Epithelial cell of proximal tubule (primary cell): ENCODE results near the gene FASN. TPM values are rescaled to one million over a fixed set of nuclear protein-coding genes. Genes with fewer than 3 reads are reported as not detected.

Experiments used
- DNase-seq: peaks from one replicate; pipeline ENCODE4 v3.0.0-alpha.2; 2011; ENCODE audit warnings: low read depth
- H3K4me3 ChIP-seq: 2 replicates; pipeline ENCODE4 v1.5.1; 2011; ENCODE audit warnings: low read depth, mild to moderate bottlenecking, low read length
- CTCF ChIP-seq: conservative IDR thresholded peaks from 2 replicates; pipeline ENCODE4 v1.5.1; 2012; ENCODE audit warnings: low read depth, mild to moderate bottlenecking, low read length
- total RNA-seq: library from RNA; depleted of rRNA; stranded (reverse); fragments of >200 nt; gene quantifications from 2 replicates; pipeline ENCODE4 v1.2.3, GENCODE V29; 2015

The FASN gene
- total RNA-seq, 1 donor from 2014 or later, result 94.7 TPM

DNA sequence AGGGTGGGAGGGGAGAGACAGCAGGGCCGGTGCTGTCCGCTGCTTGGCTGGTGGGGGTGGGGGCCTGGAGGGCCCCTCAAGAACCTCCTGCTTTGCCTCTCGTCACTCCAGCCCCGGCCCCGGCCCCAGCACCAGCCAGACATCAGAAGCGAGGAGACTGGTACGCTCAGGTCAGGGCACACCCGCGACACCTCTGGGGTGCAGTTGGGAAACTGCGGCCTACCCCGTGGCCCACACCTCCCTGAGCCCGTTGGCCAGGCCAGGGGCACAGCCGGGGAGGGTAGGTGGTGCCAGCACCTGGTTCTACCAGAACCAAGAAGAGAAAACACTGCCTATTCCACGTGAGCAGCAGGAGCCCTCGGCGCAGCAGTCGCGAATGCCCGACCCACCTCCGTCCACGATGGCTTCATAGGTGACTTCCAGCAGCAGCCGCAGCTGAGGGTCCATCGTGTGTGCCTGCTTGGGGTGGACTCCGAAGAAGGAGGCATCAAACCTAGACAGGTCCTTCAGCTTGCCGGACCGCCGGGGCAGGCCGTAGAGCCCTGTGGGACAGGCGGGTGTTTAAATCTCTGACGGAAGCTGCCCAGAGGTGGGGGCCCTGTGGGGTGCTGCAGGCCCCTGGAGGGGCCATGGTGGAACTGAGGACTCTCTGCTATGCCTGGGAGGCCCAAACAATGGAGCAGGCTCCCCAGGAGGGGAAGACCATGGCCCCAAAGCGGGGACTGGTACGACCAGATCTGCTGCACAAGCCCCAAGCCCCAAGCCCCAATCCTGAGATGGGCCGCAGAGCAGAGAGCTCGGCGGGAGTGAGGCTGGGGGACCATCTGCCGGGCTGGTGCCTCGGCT, 2.9 kb downstream of the FASN start:
- no peak overlapping the region for H3K4me3 ChIP-seq
- TF ChIP-seq CTCF, result no peak
- no peak for DNase-seq

DNA sequence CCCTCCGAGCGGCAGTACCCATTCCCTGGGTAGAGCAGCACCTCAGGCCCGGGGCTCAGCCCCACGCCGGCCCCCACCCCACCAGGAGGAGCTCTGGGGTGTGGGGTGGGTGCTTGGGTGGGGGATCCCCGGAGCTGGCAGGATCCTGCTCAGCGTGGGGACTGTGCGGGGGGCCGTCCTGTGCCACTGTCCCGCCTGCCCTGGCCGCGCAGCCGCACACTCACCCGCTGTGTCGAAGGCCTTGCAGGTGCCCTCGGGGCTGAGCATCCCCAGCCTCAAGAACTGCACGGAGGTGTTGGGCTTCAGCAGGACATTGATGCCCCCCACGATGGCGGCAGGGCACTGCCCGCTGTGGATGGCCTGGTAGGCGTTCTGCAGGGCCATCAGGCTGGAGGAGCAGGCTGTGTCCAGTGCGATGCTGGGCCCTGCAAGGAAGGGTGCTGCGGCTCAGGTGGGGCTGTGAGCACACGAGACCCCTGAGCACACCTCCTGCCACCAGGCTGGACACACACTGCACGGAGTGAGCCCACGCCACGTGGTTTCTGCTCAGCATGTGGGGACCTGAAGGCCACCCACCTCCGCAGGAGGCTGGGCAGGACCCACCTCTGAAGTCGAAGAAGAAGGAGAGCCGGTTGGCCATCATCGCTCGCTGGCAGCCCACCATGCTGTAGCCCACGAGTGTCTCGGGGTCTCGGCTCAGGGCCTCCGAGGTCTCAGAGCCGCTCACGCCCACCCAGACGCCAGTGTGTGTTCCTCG, 4.9 kb downstream of the FASN start:
- no peak overlapping the region for H3K4me3 ChIP-seq
- TF ChIP-seq CTCF, result no peak
- no peak for DNase-seq

- H3K4me3 ChIP-seq, result no peak overlapping the region
- TF ChIP-seq CTCF, result no peak
- DNase-seq, result no peak
Measured at GRCh38 chr17:82092628-82092994, 5.4 kb downstream of the FASN start.

DNA sequence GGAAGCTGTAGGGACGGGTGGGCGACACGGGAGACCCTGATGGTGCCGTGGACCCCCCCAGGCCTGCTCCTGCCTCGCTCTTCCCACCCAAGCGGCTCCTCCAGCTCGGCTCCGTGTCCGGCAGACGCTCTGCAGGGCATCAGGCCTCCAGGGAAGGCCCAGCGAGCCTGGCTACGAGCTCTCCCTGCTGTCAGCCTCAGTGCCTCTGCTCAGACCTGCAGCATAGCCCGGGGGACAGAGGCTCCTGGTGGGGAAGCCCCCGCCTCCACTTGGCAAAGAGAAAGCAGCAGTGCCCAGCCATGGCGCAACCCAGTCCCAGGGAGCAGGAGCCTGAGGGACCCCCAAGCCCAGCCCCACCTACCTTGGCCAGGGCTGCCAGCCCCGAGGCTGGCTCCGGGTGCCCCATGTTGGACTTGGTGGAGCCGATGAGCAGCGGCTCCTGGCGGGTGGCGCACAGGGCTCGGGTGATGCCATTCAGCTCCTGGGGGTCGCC, 5.9 kb downstream of the FASN start:
- no peak for DNase-seq
- H3K4me3 ChIP-seq, result no peak overlapping the region
- no peak for TF ChIP-seq CTCF

DNA sequence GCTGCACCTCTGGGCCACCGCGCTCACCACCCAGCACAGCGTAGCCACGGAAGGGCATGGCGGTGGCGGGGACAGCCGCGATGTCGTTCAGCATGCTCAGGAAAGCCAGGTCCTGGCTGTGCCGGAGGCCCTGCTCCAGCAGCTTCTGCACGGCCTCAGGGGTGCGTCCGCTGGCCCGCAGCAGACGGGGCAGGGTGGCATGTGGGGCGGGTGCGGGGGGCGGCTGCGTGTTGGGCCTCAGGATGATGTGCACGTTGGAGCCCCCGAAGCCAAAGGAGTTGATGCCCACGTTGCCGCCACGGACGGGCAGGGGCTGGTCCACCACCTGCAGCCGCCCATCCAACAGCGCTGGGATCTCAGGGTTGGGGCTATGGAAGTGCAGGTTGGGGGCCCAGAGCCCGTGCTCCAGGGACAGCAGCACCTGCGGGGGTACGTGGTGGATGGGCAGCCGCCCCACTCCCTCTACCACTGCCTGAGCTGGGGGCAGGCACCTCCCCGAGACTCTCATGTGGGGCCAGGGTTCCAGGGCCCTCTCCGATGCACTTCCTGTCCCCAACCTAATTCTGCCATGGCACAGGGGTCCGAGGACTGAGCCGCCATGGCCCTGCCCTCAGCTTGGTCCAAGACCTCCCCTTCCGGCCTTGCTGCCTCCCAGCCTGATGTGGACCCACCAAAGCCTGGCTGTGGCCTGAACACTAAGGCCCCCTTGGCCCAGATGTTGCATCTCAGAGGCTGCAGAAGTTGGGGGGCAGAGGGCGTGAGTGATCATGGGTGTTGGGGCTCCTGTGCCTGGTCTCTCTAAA, 6.6 kb downstream of the FASN start:
- H3K4me3 ChIP-seq, result no peak overlapping the region
- DNase-seq, result no peak
- TF ChIP-seq CTCF, result no peak

DNA sequence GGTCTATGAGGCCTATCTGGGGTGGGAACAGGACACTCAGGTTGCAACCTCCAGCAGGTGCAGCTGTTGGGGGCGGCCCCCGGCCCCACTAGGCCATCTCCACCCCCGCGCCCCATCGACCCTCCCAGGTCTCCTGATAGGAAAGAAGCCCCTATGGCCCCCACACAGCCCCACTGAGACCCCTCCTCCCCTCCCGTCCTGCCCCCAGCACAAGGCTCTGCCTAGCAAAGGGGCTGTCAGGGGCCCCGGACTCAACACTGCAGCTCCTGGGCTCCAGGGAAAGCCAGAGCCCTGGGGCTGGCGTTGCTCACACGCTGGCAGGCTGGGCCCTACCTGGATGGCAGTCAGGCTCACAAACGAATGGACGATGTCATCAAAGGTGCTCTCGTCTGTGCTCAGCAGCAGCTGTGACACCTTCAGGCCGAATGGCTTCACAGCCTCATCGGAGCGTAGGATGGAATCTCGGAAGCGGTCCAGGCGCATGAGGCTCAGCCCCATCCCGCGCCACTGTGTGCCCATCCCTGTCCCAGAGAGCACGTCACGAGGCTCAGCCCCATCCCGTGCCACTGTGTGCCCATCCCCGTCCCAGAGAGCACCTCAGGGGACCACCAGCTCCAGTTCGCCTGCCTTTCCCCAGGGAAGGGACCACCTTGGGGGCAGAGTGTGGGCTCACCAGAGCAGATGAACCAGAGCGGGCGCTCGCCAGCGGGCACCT, 7.3 kb downstream of the FASN start:
- DNase-seq, result no peak
- no peak for TF ChIP-seq CTCF
- H3K4me3 ChIP-seq, result no peak overlapping the region
